Measurements from ENCODE around the gene RAB4A.

Gene RAB4A

GRCh38 chr1:229341774-229342655 is 71.1 kb downstream of the RAB4A start:
- peak; percentile 78 for DNase-seq

GRCh38 chr1:229342656-229343569 is 72.0 kb downstream of the RAB4A start, which contains the start of gene CCSAP:
Gene CCSAP (minus strand): TSS chr1:229343047. CDS start chr1:229342465, 582 bp downstream.
- DNase-seq = peak; percentile 48

GRCh38 chr1:229344139-229344538 is 73.2 kb downstream of the RAB4A start:
- no peak for DNase-seq

GRCh38 chr1:229344937-229345684 is 74.2 kb downstream of the RAB4A start:
- no peak for DNase-seq

GRCh38 chr1:229347528-229347927 is 76.6 kb downstream of the RAB4A start:
- no peak for DNase-seq

GRCh38 chr1:229349463-229350385 is 78.8 kb downstream of the RAB4A start:
- no peak for DNase-seq

- no peak for DNase-seq
Measured at GRCh38 chr1:229352975-229353374, 82.1 kb downstream of the RAB4A start.

- no peak for DNase-seq
Measured at GRCh38 chr1:229354226-229354625, 83.3 kb downstream of the RAB4A start.
